Kidney (tissue), 14 donors: ENCODE measurements around the gene STAT2. TPM values are rescaled to one million over a fixed set of nuclear protein-coding genes. Genes with fewer than 3 reads are reported as not detected.

Source experiments
- DNase-seq, 5 donors: peaks; one replicate each; pipeline ENCODE4 v3.0.0-alpha.2; 2013 to 2020
- FAIRE-seq: peaks from 2 replicates; lab custom pipeline; 2012; peaks lifted over from hg19 to GRCh38; lab: Jason Lieb, UNC
- H3K27ac ChIP-seq, 2 donors: one replicate each; pipeline ENCODE4 v1.7.0; 2013; ENCODE audit warnings: low read depth in 2 of 2, low read length in 2 of 2, inconsistent platforms in 1 of 2
- H3K27me3 ChIP-seq: one replicate; pipeline ENCODE4 v1.7.1; 2013; ENCODE audit warnings: low read length, inconsistent platforms; ENCODE audit not compliant: control insufficient read depth, insufficient read depth
- H3K36me3 ChIP-seq, 3 donors: one replicate each; pipeline versions ENCODE4 v1.7.0 to v1.7.1; 2013; ENCODE audit warnings: low read length in 3 of 3, control low read depth in 1 of 3, inconsistent platforms in 1 of 3; ENCODE audit not compliant: insufficient read depth in 3 of 3, control insufficient read depth in 2 of 3
- H3K4me1 ChIP-seq, 3 donors: one replicate each; pipeline versions ENCODE4 v1.7.0 to v1.7.1; 2013; ENCODE audit warnings: low read length in 3 of 3, inconsistent platforms in 1 of 3, low read depth in 1 of 3; ENCODE audit not compliant: control insufficient read depth in 2 of 3, insufficient read depth in 2 of 3
- H3K4me3 ChIP-seq, 3 donors: one replicate each; pipeline versions ENCODE4 v1.7.0 to v1.8.1; 2013; ENCODE audit warnings: low read length in 3 of 3, control low read depth in 1 of 3, inconsistent platforms in 1 of 3
- H3K9ac ChIP-seq, 3 donors: one replicate each; pipeline versions ENCODE4 v1.7.0 to v1.7.1; 2013; ENCODE audit warnings: low read length in 3 of 3, control low read depth in 1 of 3, inconsistent platforms in 1 of 3
- H3K9me3 ChIP-seq, 3 donors: one replicate each; pipeline versions ENCODE4 v1.7.0 to v1.7.1; 2013; ENCODE audit warnings: low read length in 3 of 3, control low read depth in 1 of 3, inconsistent platforms in 1 of 3; ENCODE audit not compliant: control insufficient read depth in 2 of 3, insufficient read depth in 1 of 3
- intact Hi-C: fragments of 100-400 bp; cut with DNase I; formaldehyde crosslinking; loops from one replicate; pipeline ENCODE4 v1.11.1; 2022
- polyA plus RNA-seq: library from polyadenylated mRNA; stranded (reverse); fragments of 350-450 nt; fragmentation: Illumina TruSeq; extraction: RNeasy Lipid Tissue Mini Kit (QIAGEN cat#74804); gene quantifications from one replicate; pipeline ENCODE4 v1.2.3, GENCODE V29; 2014; ENCODE audit warnings: low read depth, low replicate concordance; ENCODE audit not compliant: insufficient read depth
- total RNA-seq: library from RNA; stranded (reverse); fragmentation: NEBNext Ultra II Directional; extraction: Animal tissue kit (Norgen Biotek cat#: 25700); gene quantifications from one replicate; pipeline ENCODE4 v1.2.1, GENCODE V29; 2021
- TF ChIP-seq, protein P1 (sequence below): IDR thresholded peaks from 3 replicates; pipeline ENCODE4 v1.5.1; 2012; ENCODE audit warnings: mild to moderate bottlenecking, moderate library complexity, borderline replicate concordance; ENCODE audit not compliant: insufficient read depth; ENCODE audit errors: extremely low read depth
- donor health status: control.
- donor health status: control.
- donor health status: control.
- donor health status: control.
- donor health status: control.
- donor health status: DM: yes; HTN: yes; CAD: no.
- donor health status: Normal renal cell carcinoma (clear cell type).

Gene STAT2
- total and polyA plus RNA-seq, 2 donors from 2014 or later, result 27.2 to 120 TPM

DNA sequence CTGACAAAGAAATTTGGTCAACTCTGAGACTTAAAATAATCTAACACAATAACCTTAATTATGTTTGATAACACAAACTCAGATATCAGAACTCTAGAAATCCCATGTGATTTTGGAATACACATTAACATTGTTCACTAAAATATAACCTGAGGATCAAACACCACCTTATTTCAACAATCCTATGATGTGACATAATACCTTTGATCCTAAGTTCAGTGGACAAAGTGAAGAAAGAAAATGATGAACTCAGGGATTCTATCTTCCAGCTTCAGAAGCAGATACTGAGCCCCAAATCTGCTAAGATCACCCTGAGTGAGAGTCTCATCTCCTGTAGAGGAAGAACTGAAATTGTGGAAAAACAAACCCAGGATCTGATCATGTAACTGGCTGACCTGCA, 38.4 kb upstream of the STAT2 start:
- DNase-seq (no peak), FAIRE-seq (no peak)
- no peak overlapping the region for H3K4me3 ChIP-seq

DNA sequence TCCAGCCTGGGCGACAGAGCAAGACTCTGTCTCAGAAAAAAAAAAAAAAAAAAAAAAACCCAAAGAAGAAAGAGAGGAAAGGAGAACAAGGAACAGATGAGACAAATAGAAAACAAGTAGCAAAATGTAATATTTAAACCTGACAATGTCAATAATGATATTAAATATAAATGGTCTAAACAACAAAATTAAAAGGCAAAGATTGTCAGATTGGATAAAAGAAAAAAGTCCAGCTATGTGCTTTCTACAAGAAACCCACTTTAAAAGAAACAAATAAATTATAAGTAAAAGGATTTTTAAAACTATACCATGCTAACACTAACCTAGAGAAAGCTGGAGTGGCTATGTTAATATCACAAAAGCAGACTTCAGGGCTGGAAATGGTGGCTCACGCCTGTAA, 32.4 kb upstream of the STAT2 start:
- DNase-seq, result no peak
- Histone ChIP-seq H3K27ac (no peak overlapping the region), H3K9me3 (no peaks in the 10 kb centered on the region), H3K27me3 (no peaks in the 10 kb centered on the region), H3K4me1 (no peaks in the 10 kb centered on the region), H3K4me3 (no peak overlapping the region), H3K9ac (no peak overlapping the region), H3K36me3 (no peaks in the 10 kb centered on the region)
- FAIRE-seq, result no peak
- TF ChIP-seq, protein P1, sequence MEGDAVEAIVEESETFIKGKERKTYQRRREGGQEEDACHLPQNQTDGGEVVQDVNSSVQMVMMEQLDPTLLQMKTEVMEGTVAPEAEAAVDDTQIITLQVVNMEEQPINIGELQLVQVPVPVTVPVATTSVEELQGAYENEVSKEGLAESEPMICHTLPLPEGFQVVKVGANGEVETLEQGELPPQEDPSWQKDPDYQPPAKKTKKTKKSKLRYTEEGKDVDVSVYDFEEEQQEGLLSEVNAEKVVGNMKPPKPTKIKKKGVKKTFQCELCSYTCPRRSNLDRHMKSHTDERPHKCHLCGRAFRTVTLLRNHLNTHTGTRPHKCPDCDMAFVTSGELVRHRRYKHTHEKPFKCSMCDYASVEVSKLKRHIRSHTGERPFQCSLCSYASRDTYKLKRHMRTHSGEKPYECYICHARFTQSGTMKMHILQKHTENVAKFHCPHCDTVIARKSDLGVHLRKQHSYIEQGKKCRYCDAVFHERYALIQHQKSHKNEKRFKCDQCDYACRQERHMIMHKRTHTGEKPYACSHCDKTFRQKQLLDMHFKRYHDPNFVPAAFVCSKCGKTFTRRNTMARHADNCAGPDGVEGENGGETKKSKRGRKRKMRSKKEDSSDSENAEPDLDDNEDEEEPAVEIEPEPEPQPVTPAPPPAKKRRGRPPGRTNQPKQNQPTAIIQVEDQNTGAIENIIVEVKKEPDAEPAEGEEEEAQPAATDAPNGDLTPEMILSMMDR, result no peak
- intact Hi-C loops, result no loop called here

More for the DNA sequence above, 38.4 kb upstream of the STAT2 start:
- Histone ChIP-seq H3K27me3 (no peaks in the 10 kb centered on the region), H3K9me3 (no peaks in the 10 kb centered on the region), H3K27ac (no peak overlapping the region), H3K36me3 (no peaks in the 10 kb centered on the region), H3K4me1 (no peaks in the 10 kb centered on the region), H3K9ac (no peak overlapping the region)
- TF ChIP-seq, protein P1, result no peak
- intact Hi-C loops, result no loop called here

DNA sequence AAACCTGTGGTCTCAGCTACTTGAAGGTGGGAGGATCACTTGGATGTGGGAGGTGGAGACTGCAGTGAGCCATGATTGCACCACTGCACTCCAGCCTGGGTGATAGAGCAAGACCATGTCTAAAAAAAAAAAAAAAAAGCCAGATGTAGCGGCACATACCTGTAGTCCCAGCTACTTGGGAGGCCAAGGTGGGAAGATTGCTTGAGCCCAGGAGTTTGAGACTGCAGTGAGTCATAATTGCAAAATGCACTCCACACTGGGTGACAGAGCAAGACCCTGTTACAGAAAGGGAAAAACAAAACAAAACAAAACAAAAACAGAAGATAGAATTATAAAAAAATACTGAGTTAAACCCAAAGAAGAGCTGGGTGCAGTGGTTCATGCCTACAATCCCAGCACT, 31.8 kb upstream of the STAT2 start:
- H3K4me3 ChIP-seq, result no peak overlapping the region
- H3K9me3 ChIP-seq, result no peaks in the 10 kb centered on the region
- H3K9ac ChIP-seq, result no peak overlapping the region
- TF ChIP-seq, protein P1, result no peak
- no peaks in the 10 kb centered on the region for H3K27me3 ChIP-seq
- intact Hi-C loops, result no loop called here
- FAIRE-seq (no peak), DNase-seq (no peak)
- H3K36me3 ChIP-seq, result no peaks in the 10 kb centered on the region
- no peaks in the 10 kb centered on the region for H3K4me1 ChIP-seq
- no peak overlapping the region for H3K27ac ChIP-seq

DNA sequence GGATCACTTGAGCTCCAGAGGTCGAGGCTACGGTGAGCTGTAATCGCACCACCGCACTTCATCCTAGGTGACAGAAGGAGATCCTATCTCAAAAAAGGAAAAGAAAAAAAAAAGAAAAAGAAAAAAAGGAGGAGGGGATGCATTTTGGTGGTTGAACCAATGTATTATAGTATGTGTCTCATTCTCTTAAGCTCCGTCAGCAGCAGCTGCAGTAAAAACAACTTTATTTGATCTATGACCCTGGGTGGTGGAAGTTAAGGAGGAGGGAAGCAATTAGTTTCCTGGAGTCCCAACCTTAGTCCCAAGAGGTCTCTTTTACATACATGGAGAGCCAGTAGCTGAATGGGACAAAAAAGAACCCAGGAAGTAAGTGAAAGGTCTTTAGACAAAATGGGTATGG, 29.5 kb upstream of the STAT2 start:
- H3K9me3 ChIP-seq, result no peaks in the 10 kb centered on the region
- no peaks in the 10 kb centered on the region for H3K4me1 ChIP-seq
- no peak overlapping the region for H3K9ac ChIP-seq
- no peaks in the 10 kb centered on the region for H3K27me3 ChIP-seq
- FAIRE-seq, result no peak
- DNase-seq, result peak in 3 of 5 donors; percentile 16 to 81 (median 60)
- no peaks in the 10 kb centered on the region for H3K36me3 ChIP-seq
- intact Hi-C loops, result no loop called here
- TF ChIP-seq, protein P1, result no peak
- H3K27ac ChIP-seq, result no peak overlapping the region
- no peak overlapping the region for H3K4me3 ChIP-seq
